ENCODE data around the gene OR4E2.
"Not testable (repeated sequence)": the region's sequence is repeated elsewhere in the genome, so short reads cannot be mapped to it uniquely, and the experiment has no call there.

The OR4E2 gene

DNA sequence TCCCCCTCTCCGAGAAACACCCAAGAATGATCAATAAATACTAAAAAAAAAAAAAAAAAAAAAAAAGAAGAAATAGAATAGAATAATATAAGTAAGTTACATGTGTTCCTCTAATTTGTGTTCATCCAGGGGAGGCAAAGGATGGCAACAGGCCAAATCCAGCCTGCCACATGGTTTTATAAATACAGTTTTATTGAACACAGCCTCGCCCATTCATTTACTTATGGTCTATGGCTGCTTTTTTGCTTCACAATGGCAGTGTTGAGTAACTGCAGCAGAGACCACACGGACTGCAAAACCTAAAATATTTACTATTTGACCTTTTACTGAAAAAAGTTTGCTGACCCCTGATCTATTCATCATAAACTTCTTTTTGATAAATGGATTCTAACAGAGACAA is 44.9 kb downstream of the OR4E2 start:
- DNase-seq: not testable (repeated sequence)

DNA sequence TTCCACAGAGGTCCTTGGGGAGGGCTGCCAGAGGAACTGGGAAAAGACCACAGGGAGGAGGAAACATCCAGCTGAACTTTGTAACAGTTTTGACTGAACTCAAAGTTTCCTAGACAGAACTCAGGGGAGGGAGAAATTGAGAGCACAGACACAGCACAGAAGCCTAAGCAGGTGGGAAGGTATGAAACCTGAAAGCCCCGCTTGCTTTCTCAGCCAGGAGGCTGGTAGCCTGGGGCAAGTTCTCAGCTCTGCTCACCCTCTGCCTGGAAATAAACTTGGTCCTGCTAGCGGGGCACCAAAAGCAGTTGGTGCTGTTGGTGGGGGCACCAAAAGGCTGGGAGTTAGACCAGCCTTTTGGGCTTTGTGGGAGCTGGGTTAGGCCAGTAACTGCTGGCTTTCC is 45.9 kb downstream of the OR4E2 start:
- DNase-seq: no peak

DNA sequence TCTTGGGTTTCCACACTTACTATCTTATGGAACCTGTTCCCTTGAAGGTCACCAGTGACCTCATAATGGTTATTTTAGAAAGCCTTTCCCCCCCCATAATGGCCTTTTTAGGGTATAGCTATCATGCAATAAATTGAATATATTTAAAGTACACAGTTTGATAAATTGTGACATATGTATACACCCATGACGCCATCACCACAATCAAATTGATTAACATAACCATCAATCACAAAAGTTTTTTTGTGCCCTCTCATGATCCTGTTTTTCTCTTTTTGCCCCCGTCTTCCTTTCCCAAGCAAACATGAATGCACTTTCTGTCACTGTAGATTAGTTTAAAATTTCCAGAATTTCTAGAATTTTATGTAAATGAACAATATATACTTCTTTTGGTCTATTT is 48.7 kb downstream of the OR4E2 start:
- no peak for DNase-seq

DNA sequence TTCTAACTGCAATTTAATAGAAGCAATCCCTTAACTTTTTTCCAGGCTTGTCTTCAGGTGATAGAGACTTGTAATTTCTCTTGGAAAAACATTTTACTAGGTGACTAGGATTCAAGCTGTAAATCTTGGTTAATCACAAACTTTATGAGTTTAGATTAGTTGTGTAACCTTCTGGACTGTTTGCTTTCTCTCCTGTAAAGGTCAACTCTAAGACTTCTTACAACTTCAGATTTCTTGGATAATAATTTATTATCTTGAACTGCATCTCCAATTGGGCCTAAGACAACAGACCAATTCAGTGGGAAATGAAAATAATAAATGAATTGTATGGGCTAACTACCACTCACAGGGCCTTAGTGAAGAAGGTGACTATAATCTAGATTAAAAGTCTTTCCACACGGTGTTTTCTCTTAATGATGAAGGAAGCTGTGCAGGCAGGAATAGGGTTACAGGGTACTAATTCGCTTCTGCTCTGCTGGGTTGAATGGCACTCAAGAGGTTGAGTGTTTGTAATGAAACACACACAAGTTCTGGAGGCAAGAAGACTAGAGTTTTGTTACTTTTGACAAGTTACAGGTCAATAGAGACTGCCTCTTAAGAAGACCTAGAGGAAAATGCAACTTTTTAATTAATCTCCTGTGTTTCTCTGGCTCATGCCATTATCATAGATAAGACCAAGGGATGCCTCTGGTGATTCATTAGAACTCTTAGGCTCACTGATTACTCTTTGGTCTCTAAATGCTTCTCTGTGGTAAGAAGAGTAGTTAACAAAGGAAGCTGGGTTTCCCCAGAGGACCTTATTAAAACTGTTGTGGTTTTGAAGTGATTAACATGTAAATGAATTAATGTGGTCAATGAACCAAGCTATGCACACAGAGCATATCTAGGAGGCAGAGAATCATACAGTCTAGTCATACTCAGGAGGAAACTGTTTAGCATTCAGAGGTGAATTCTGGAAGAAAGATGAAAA is 50.0 kb downstream of the OR4E2 start:
- peak in 1 of 2 donors; percentile 48 for DNase-seq

DNA sequence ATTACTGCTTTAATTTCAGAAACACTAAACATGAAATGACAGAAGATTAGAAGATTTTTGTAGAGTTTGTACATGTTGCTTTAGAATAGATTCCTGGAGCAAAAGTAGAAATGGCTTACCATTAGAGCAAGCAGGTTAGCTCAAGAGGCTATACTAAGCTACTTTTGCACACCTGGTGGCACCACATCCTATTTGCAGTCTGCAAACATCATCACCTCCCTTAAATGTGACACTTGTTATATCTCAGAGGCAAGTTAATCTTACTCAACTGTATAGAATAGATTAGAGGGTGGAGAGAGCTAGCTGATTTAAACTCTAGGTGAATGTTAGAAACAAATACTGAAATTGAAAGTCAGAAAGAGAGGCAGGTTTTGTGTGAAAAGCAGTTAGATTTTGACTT is 50.7 kb downstream of the OR4E2 start:
- no peak for DNase-seq

DNA sequence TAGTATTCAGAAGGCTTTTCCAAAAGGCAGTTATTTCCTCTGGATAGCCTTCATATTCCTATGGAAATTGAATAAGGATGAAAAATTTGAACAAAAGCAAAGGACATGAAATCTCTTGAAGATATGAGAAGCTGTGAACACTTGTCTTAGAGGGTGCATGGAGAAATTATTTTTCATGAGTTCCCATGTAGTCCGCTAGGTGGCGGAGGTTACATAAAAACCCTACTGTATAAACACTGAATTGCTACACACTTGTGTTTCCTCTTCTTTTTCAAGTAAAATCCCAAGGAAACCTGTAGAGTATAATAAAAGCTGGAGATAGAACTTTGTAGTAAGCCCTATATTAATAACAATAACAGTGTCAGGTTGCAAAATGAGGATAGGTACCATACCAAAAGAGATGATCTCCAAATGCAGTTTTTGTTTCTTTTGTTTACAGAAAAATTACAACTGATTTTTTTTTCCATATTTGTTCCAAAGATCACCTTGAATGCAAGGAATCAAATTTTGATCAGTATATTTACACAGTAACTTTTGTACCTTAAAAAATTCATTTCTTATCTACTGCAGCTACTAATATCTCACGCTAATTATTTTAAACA is 57.8 kb downstream of the OR4E2 start:
- peak in 1 of 2 donors; percentile 52 for DNase-seq

- peak in 1 of 2 donors; percentile 57 for DNase-seq
Observed at GRCh38 chr14:21712036-21712435, 58.4 kb downstream of the OR4E2 start.

GRCh38 chr14:21714318-21714929 is 60.8 kb downstream of the OR4E2 start:
- DNase-seq: no peak

Measured in CD4-positive, alpha-beta T cell treated with Interleukin-4 for 1 hour (primary cell).